Activated effector memory CD4-positive, alpha-beta T cell treated with Interleukin-2 at 50 U/mL for 16 hours (primary cell): ENCODE results near the gene PAFAH1B1.
A peak's percentile ranks its signal among the peaks of the same experiment; 100 is the strongest.

Source experiments
- DNase-seq: peaks from one replicate; pipeline ENCODE4 v3.0.0-alpha.2; 2020

PAFAH1B1 gene

GRCh38 chr17:2704031-2704889 is 110.8 kb downstream of the PAFAH1B1 start:
- DNase-seq, result no peak

- DNase-seq, result no peak
Observed at GRCh38 chr17:2704890-2705248, 111.4 kb downstream of the PAFAH1B1 start.

GRCh38 chr17:2705263-2705662 is 111.8 kb downstream of the PAFAH1B1 start:
- DNase-seq, result no peak

- DNase-seq, result no peak
Observed at GRCh38 chr17:2705888-2706795, 112.7 kb downstream of the PAFAH1B1 start.

- no peak for DNase-seq
Observed at GRCh38 chr17:2706911-2707510, 113.6 kb downstream of the PAFAH1B1 start.

GRCh38 chr17:2707721-2708584 is 114.5 kb downstream of the PAFAH1B1 start:
- DNase-seq, result no peak

- DNase-seq, result no peak
Observed at GRCh38 chr17:2708585-2709182, 115.2 kb downstream of the PAFAH1B1 start.

GRCh38 chr17:2709183-2709661 is 115.8 kb downstream of the PAFAH1B1 start:
- no peak for DNase-seq

- DNase-seq, result no peak
Observed at GRCh38 chr17:2710071-2710802, 116.8 kb downstream of the PAFAH1B1 start.

- no peak for DNase-seq
Observed at GRCh38 chr17:2710803-2711607, 117.6 kb downstream of the PAFAH1B1 start.

GRCh38 chr17:2711608-2712299 is 118.3 kb downstream of the PAFAH1B1 start, which contains the start of gene CLUH:
Gene CLUH (minus strand): TSS chr17:2711764. CDS start chr17:2711661, 103 bp downstream.
- DNase-seq, result peak; percentile 96

GRCh38 chr17:2712300-2713043 is 119.0 kb downstream of the PAFAH1B1 start:
- DNase-seq, result no peak

- DNase-seq, result no peak
Observed at GRCh38 chr17:2713881-2714280, 120.4 kb downstream of the PAFAH1B1 start.

- DNase-seq, result no peak
Observed at GRCh38 chr17:2716649-2717048, 123.2 kb downstream of the PAFAH1B1 start.

GRCh38 chr17:2718150-2718938 is 124.9 kb downstream of the PAFAH1B1 start:
- no peak for DNase-seq

GRCh38 chr17:2719861-2720260 is 126.4 kb downstream of the PAFAH1B1 start:
- DNase-seq, result no peak

- no peak for DNase-seq
Observed at GRCh38 chr17:2721603-2722002, 128.1 kb downstream of the PAFAH1B1 start.

- DNase-seq, result no peak
Observed at GRCh38 chr17:2722611-2723010, 129.2 kb downstream of the PAFAH1B1 start.
